ENCODE data around the gene SYNE2.

The SYNE2 gene

DNA sequence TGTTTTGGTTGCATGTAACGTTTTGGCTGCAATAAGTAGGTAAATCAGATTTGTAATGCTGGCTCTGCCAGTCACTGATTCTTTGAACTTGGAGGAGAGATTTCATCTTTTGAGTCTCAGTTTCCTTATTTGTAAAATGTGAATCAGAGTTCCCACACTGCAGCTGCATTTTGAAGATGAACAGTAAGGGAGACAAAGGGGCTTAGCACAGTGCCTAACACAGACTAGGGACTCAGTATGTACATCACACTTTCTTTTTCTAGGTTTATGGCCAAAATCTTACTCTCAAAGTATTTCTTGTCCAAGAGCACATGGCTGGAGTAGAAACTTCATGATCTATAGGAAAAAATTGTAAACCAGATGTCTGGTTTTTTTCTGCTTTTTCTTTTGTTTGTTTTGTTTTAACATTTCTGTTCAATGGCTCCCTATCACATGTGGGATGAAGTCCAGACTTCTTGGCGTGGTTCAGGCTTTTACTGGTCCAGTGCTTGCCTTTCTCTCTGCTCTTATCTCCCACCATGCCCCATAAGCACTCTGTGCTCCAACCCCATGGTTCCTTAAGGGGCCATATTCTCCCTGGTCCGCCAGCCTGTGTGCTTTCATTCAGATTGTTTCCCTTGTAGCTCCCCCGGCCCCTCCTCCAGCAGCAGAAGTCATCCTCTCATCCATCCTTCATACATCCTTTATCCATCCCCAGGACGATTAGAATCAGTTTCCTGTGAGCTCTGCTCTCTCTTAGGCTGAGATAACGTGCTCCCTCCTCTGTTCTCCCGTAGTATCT is 58.0 kb downstream of the SYNE2 start:
- in situ Hi-C loops (cut with MboI; ENCODE audit: low sequenced_read_pairs), result no loop called here

DNA sequence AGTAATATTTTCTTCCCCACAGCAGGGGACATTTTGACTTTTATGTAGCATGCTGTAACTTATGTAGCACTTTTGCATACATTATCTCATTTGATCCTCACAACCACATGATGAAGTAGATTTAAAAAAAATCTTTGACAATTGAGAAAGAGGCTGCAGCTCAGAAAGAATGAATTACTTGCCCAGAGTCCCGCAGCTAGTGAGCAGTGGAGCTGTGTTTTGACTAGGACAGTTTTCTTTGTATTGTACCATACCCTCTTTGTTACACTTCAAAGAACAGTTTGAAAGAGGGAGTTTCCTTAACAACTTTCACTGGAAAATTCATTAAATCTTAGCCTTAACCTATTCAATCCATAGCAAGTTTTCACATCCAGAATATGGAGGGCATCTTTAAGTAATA is 58.6 kb downstream of the SYNE2 start:
- in situ Hi-C loops (cut with MboI; ENCODE audit: low sequenced_read_pairs), result no loop called here

DNA sequence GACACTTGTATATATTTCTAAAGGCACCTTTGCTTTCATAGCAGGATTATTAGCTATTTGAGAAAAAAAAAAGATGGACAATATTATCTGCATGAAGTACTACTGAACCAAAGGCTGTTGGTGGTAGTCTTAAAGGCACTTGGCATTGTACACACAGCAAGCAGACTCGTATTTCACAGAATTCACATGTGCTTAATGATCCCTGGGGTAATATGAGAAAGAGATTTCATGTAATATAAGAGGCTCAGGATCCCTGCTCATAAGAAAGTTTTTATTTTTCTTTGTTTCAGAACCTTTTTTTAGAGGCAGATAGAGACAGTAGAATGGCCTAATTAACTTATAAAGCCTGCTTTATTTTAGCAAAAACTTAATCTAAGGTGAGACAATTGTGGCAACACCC is 59.5 kb downstream of the SYNE2 start:
- in situ Hi-C loops (cut with MboI; ENCODE audit: low sequenced_read_pairs), result no loop called here

DNA sequence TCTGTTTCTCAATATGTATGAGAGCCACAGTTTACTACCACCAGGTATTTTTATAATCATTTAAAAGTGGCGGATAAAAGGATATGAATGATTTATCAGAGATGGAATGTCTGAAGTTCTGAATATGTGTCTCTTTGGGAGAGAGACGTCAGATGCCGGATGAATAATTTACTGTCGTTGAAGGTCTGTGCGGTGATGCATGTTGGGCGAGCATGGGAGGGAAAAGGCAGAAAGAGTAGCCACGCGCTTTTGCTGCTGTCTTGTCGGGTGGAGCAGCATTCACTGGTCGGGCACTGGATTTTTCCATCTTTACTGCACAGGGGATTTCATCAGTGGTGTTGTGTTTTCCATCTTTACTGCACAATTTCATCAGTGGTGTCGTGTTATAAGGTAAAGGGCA is 65.6 kb downstream of the SYNE2 start:
- in situ Hi-C loops (cut with MboI; ENCODE audit: low sequenced_read_pairs), result no loop called here

- in situ Hi-C loops (cut with MboI; ENCODE audit: low sequenced_read_pairs), result no loop called here
These were observed 70.1 kb downstream of the SYNE2 start for GRCh38 chr14:63922696-63923421.

GRCh38 chr14:63923422-63923752 is 70.6 kb downstream of the SYNE2 start:
- in situ Hi-C loops (cut with MboI; ENCODE audit: low sequenced_read_pairs), result no loop called here

DNA sequence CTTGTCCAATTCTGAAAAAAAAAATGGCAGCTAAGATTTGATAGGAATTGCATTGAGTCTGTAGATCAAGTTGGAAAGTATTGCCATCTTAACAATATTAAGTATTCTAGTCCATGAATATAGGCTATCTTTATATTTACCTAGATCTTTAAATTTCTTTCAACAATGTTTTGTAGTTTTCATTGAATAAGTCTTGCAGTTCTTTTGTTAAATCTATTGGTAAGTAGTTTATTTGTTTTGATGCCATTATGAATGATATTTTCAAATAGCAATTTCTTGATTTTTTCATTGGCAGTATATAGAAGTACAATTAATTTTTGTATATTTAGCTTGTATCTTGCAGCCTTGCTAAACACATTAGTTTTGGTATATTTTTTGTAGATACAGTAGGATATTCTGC is 71.6 kb downstream of the SYNE2 start:
- in situ Hi-C loops (cut with MboI; ENCODE audit: low sequenced_read_pairs), result no loop called here

DNA sequence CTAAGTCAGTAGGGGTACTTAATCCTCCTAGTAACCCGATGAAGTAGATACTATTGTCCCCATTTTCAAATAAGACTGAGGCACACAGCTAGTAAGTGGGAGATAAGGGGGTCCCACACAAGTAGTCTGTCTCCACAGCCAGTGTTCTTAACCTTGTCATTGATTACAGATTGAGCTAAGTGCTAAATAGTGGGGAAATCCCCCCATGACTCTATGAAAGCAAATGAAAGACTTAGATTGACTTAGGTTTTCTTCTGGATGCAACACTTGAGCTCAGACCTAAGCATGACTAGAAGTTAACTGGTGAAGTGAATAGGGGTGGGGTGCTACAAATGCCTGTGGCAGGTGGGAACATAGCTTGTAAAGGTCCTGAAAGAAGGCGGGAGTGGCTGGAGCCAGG is 73.8 kb downstream of the SYNE2 start:
- in situ Hi-C loops (cut with MboI; ENCODE audit: low sequenced_read_pairs), result no loop called here

GRCh38 chr14:63928744-63929174 is 76.0 kb downstream of the SYNE2 start:
- in situ Hi-C loops (cut with MboI; ENCODE audit: low sequenced_read_pairs), result no loop called here

DNA sequence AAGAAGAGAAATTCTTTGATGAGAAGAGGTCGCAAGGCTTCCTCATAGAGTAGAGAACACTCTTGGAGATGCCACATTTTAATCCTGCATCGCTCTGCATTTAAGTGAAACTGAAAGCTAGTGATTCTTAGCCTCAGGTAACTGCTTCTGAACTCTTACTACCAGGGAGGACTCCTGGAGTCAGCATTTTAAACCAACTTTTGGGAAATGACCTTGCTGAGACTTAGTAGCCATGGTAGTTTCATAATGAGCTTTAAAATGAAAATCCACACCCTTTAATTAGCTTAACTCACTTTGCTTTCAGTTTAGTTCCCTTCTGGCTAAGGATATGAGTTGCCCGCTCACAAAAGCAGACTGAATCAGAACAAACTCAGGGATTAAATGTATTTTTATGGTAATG is 80.3 kb downstream of the SYNE2 start:
- in situ Hi-C loops (cut with MboI; ENCODE audit: low sequenced_read_pairs), result no loop called here

- in situ Hi-C loops (cut with MboI; ENCODE audit: low sequenced_read_pairs), result no loop called here
These were observed 80.9 kb downstream of the SYNE2 start for GRCh38 chr14:63933711-63934110.

DNA sequence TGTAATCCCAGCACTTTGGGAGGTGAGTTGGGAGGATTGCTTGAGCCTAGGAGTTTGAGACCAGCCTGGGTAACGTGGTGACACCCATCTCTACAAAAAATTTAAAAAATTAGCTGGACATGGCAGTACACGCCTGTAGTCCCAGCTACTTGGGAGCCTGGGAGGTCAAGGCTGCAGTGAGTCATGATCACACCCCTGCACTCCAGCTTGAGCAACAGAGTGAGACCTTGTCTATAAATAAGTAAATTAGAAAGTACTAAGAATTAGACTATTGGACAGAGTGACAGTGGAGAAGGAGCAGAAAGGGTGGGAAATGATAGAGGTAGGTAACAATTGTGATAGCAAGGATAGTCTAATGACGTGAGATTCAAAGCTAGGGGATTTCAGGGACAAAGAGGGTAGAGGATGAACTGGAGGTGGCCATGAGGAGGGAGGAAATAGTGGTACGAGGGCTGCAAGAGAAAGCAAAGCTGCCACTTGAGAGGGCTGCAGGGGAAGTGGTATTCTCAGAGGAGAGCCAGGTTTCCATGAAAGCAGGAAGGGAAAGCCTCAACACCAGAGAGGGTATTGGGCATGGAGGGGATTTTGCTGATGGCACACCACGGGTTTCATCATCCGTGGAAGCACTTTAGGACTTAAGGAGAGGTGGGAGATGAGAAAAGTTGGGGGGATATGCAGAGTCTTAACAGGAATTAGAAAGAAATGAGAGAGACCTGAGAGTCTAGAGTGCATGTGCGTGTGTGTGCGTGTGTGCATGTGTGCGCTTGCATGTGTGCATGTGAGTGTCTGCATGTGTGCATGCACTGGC is 85.6 kb downstream of the SYNE2 start:
- in situ Hi-C loops (cut with MboI; ENCODE audit: low sequenced_read_pairs), result no loop called here

DNA sequence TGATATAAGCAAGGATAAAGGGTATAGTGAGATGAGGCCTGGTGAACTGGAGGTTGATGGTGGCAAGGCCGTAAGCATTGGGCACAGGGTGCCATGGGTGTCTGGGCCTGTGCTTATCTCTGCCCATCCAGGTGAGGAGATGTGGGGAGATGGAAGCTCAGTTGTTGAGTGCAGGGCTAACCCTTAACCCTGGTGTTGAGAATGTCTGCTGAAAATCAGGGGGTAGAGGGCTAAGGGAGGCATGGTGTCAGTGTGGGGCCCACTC is 86.1 kb downstream of the SYNE2 start:
- in situ Hi-C loops (cut with MboI; ENCODE audit: low sequenced_read_pairs), result no loop called here

DNA sequence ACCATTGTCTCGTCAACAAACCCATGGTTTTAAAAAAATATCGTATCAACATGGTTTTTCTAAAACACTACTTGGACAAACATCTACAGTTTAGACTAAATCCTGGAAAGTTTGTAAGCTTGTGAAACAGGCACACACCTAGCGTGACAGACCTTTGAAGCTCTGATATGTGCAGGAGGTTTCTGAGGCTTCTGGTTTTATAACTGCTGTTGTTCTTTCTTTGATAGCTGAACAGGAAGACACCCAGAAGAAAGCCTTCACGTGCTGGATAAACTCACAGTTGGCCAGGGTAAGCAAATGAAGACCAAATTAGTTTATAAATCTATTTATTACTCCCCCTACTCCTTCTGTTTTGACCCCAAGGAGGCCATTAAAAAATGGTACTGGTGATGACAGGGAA is 87.6 kb downstream of the SYNE2 start:
- in situ Hi-C loops (cut with MboI; ENCODE audit: low sequenced_read_pairs), result no loop called here

DNA sequence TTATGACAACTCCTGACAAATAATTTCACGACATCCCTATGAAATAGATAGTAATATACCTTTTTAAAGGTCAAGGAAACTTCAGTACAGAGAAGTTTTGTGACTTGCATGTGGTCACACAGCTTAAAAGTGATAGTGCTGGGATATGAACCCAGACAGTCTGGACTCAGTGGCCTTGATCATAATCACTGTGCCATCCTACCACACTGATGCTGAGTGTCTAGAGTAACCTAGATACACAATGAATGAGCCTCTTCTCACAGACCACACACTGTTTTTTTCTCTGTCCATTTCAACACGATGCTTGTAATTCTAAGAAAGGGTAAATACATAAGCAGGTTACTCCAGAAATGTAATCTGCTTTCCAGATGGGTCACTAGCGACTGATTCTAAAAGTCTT is 88.2 kb downstream of the SYNE2 start:
- in situ Hi-C loops (cut with MboI; ENCODE audit: low sequenced_read_pairs), result no loop called here

- in situ Hi-C loops (cut with MboI; ENCODE audit: low sequenced_read_pairs), result no loop called here
These were observed 96.9 kb downstream of the SYNE2 start for GRCh38 chr14:63949696-63950095.

GRCh38 chr14:63951021-63951420 is 98.2 kb downstream of the SYNE2 start:
- in situ Hi-C loops (cut with MboI; ENCODE audit: low sequenced_read_pairs), result no loop called here

DNA sequence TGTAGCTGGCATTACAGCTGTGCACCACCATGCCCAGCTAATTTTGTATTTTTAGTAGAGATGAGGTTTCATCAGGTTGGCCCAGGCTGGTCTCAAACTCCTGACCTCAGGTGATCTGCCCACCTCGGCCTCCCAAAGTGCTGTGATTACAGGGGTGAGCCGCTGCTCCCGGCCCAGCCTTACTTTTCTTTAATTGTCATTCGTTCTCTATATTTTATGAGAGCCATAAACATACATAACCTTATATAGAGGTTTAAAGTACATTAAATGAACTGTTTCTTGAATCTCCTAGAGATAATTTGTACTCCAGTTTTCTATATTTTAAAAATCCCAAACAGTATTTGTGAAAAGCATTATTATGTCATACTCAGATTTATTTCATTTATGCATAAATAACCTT is 98.6 kb downstream of the SYNE2 start:
- in situ Hi-C loops (cut with MboI; ENCODE audit: low sequenced_read_pairs), result no loop called here

GRCh38 chr14:63952053-63952932 is 99.5 kb downstream of the SYNE2 start:
- in situ Hi-C loops (cut with MboI; ENCODE audit: low sequenced_read_pairs), result no loop called here

- in situ Hi-C loops (cut with MboI; ENCODE audit: low sequenced_read_pairs), result no loop called here
These were observed 100.2 kb downstream of the SYNE2 start for GRCh38 chr14:63952933-63953437.

GRCh38 chr14:63956326-63956725 is 103.5 kb downstream of the SYNE2 start:
- in situ Hi-C loops (cut with MboI; ENCODE audit: low sequenced_read_pairs), result no loop called here
